HCT116 (cell line): ENCODE results near the gene TMEM117. TPM values are rescaled to one million over a fixed set of nuclear protein-coding genes. Genes with fewer than 3 reads are reported as not detected.

Experiments used
- ATAC-seq: fragments of 200-7000 bp; cut with Tn5 transposase; 2 replicates; pipeline ENCODE4 v1.9.1; 2020; ENCODE audit warnings: mild to moderate bottlenecking, moderate library complexity
- BruUV-seq: library from RNA; stranded (reverse); fragments of 400-500 nt; replicated peaks from 2 replicates; lab custom pipeline; 2021; lab: Mats Ljungman, UMichigan
- CTCF ChIA-PET: fragments of 300-600 bp; sonication (Branson Sonifier 250); formaldehyde crosslinking; loops from one replicate; lab custom pipeline; 2021; ENCODE audit warnings: antibody characterized with exemption; lab: Charles Lee
- POLR2A ChIA-PET: fragments of 300-600, 350-600 bp; sonication (Branson Sonifier 250); formaldehyde crosslinking; loops from one replicate; lab custom pipeline; 2021; ENCODE audit warnings: antibody characterized with exemption; lab: Charles Lee
- RAD21 ChIA-PET, 2 experiments: fragments of 300-600 bp; sonication (Branson Sonifier 250); formaldehyde crosslinking; loops; one replicate each; lab custom pipeline; 2023; ENCODE audit warnings: low total read pairs in 2 of 2; ENCODE audit not compliant: uncharacterized antibody in 2 of 2, unreplicated experiment in 2 of 2, low non-redundant PET in 1 of 2; lab: Charles Lee
- DNase-seq: peaks from one replicate; pipeline ENCODE4 v3.0.0-alpha.2; 2010; ENCODE audit warnings: low read depth, low spot score
- H2AFZ ChIP-seq: fragments of 200-600 bp; shearing (Covaris generic), sonication (generic); 2 replicates; pipeline ENCODE4 v1.6.1; 2017; ENCODE audit warnings: low read depth, mixed run types, mixed read lengths, antibody characterized with exemption, low read length; ENCODE audit not compliant: poor library complexity, severe bottlenecking
- H3K27ac ChIP-seq: 2 replicates; pipeline ENCODE4 v1.5.1; 2012; ENCODE audit warnings: low read depth, low read length
- H3K27me3 ChIP-seq: fragments of 200-600 bp; sonication (generic); 2 replicates; pipeline ENCODE4 v1.6.1; 2016; ENCODE audit warnings: mixed run types, low read length, mixed read lengths; ENCODE audit not compliant: insufficient read depth
- H3K36me3 ChIP-seq, 2 experiments: fragments of 200-500 bp in 1 of 2; fragments of 200-600 bp in 1 of 2; sonication (Bioruptor generic) in 1 of 2; sonication (generic) in 1 of 2; 2 replicates each; pipeline versions ENCODE4 v1.5.1 to v1.6.1; 2014 to 2016; ENCODE audit warnings: low read length in 2 of 2, inconsistent platforms in 1 of 2, mixed read lengths in 1 of 2, mixed run types in 1 of 2; ENCODE audit not compliant: insufficient read depth in 2 of 2, control insufficient read depth in 1 of 2
- H3K4me1 ChIP-seq, 2 experiments: fragments of 200-600 bp in 1 of 2; sonication (generic) in 1 of 2; 2 replicates each; pipeline versions ENCODE4 v1.5.1 to v1.6.1; 2012 to 2017; ENCODE audit warnings: low read length in 2 of 2, inconsistent platforms in 1 of 2, mild to moderate bottlenecking in 1 of 2, mixed read lengths in 1 of 2, mixed run types in 1 of 2, moderate library complexity in 1 of 2; ENCODE audit not compliant: insufficient read depth in 2 of 2, control insufficient read depth in 1 of 2
- H3K4me2 ChIP-seq: fragments of 200-600 bp; sonication (generic); 2 replicates; pipeline ENCODE4 v1.6.1; 2017; ENCODE audit warnings: mixed run types, low read length, mixed read lengths
- H3K4me3 ChIP-seq, 2 experiments: fragments of 200-600 bp in 1 of 2; sonication (generic) in 1 of 2; replicated peaks in 1 of 2; 2 replicates each; pipeline ENCODE4 v1.5.1; 2011 to 2016; ENCODE audit warnings: low read length in 2 of 2, control low read depth in 1 of 2, low read depth in 1 of 2, mild to moderate bottlenecking in 1 of 2, mixed read lengths in 1 of 2, mixed run types in 1 of 2
- H3K79me2 ChIP-seq: fragments of 200-600 bp; sonication (generic); 2 replicates; pipeline ENCODE4 v1.6.1; 2017; ENCODE audit warnings: mild to moderate bottlenecking, mixed run types, low read length, moderate library complexity, mixed read lengths; ENCODE audit not compliant: insufficient read depth
- H3K9ac ChIP-seq: fragments of 200-600 bp; sonication (generic); 2 replicates; pipeline ENCODE4 v1.6.1; 2016; ENCODE audit warnings: low read length, mixed read lengths
- H3K9me2 ChIP-seq: fragments of 200-600 bp; sonication (generic), shearing (Covaris generic); 2 replicates; pipeline ENCODE4 v1.6.1; 2017; ENCODE audit warnings: mixed run types, mild to moderate bottlenecking, moderate library complexity; ENCODE audit not compliant: insufficient read depth
- H3K9me3 ChIP-seq, 2 experiments: fragments of 200-500 bp in 1 of 2; fragments of 200-600 bp in 1 of 2; sonication (Bioruptor generic) in 1 of 2; sonication (generic) in 1 of 2; 2 replicates each; pipeline ENCODE4 v1.6.1; 2014 to 2017; ENCODE audit warnings: low read length in 2 of 2, mixed read lengths in 2 of 2, inconsistent platforms in 1 of 2, low read depth in 1 of 2, mild to moderate bottlenecking in 1 of 2, mixed run types in 1 of 2, moderate library complexity in 1 of 2; ENCODE audit not compliant: control insufficient read depth in 1 of 2, insufficient read depth in 1 of 2
- H4K20me1 ChIP-seq: fragments of 200-600 bp; sonication (generic), shearing (Covaris generic); 2 replicates; pipeline ENCODE4 v1.6.1; 2017; ENCODE audit warnings: mixed run types, mild to moderate bottlenecking, moderate library complexity; ENCODE audit not compliant: insufficient read depth
- CBX3 ChIP-seq: IDR thresholded peaks from 2 replicates; pipeline ENCODE4 v1.6.1; 2012; ENCODE audit warnings: low read depth
- CEBPB ChIP-seq: IDR thresholded peaks from 2 replicates; pipeline ENCODE4 v1.6.1; 2012; ENCODE audit warnings: low read depth
- CTCF ChIP-seq, 3 experiments: fragments of 200-600 bp in 1 of 3; sonication (generic) in 1 of 3; IDR thresholded peaks in 2 of 3; conservative IDR thresholded peaks in 1 of 3; 2 replicates each; pipeline ENCODE4 v1.5.1; 2012 to 2017; ENCODE audit warnings: low read depth in 2 of 3, low read length in 2 of 3, antibody characterized with exemption in 1 of 3, borderline replicate concordance in 1 of 3, control low read depth in 1 of 3, mild to moderate bottlenecking in 1 of 3, mixed read lengths in 1 of 3, mixed run types in 1 of 3, moderate library complexity in 1 of 3; ENCODE audit not compliant: insufficient read depth in 1 of 3
- EGR1 ChIP-seq: IDR thresholded peaks from 2 replicates; pipeline ENCODE4 v1.6.1; 2012; ENCODE audit warnings: low read depth
- ELF1 ChIP-seq: IDR thresholded peaks from 2 replicates; pipeline ENCODE4 v1.6.1; 2012; ENCODE audit warnings: low read depth, borderline replicate concordance
- EZH2phosphoT487 ChIP-seq: fragments of 200-600 bp; IDR thresholded peaks from 2 replicates; pipeline ENCODE4 v1.6.1; 2018; ENCODE audit warnings: antibody characterized with exemption, borderline replicate concordance
- FOSL1 ChIP-seq: IDR thresholded peaks from 2 replicates; pipeline ENCODE4 v1.6.1; 2012; ENCODE audit warnings: low read depth
- JUND ChIP-seq: IDR thresholded peaks from 2 replicates; pipeline ENCODE4 v1.6.1; 2012
- POLR2A ChIP-seq: IDR thresholded peaks from 2 replicates; pipeline ENCODE4 v1.7.0; 2011; ENCODE audit warnings: borderline replicate concordance; ENCODE audit not compliant: insufficient read depth, insufficient read length; ENCODE audit errors: extremely low read depth
- POLR2AphosphoS5 ChIP-seq: IDR thresholded peaks from 2 replicates; pipeline ENCODE4 v1.6.1; 2011; ENCODE audit warnings: mild to moderate bottlenecking, low read depth, low read length, moderate library complexity
- RAD21 ChIP-seq: IDR thresholded peaks from 2 replicates; pipeline ENCODE4 v1.6.1; 2012; ENCODE audit warnings: low read depth, mild to moderate bottlenecking
- REST ChIP-seq: IDR thresholded peaks from 2 replicates; pipeline ENCODE4 v1.6.1; 2012; ENCODE audit warnings: low read depth
- SIN3A ChIP-seq: IDR thresholded peaks from 2 replicates; pipeline ENCODE4 v1.6.1; 2012; ENCODE audit warnings: low read depth
- SP1 ChIP-seq: IDR thresholded peaks from 2 replicates; pipeline ENCODE4 v1.6.1; 2012; ENCODE audit warnings: low read depth
- YY1 ChIP-seq: IDR thresholded peaks from 2 replicates; pipeline ENCODE4 v1.6.1; 2011; ENCODE audit warnings: low read length, low read depth, moderate library complexity, mild to moderate bottlenecking; ENCODE audit not compliant: insufficient replicate concordance; ENCODE audit errors: extremely low read depth
- ZFX ChIP-seq: fragments of 450-650 bp; IDR thresholded peaks from 2 replicates; pipeline ENCODE4 v1.6.1; 2017
- ZNF274 ChIP-seq: fragments of 200-500 bp; sonication (Bioruptor generic); IDR thresholded peaks from 2 replicates; pipeline ENCODE4 v1.6.1; 2014; ENCODE audit warnings: mild to moderate bottlenecking, low read depth, low read length, inconsistent platforms
- intact Hi-C: fragments of 100-400 bp; cut with micrococcal nuclease; formaldehyde crosslinking; loops from 2 replicates; pipeline ENCODE4 v1.10.0; 2022
- total RNA-seq: library from RNA; stranded (reverse); gene quantifications from one replicate; pipeline ENCODE4 v1.2.1, GENCODE V29; 2021; ENCODE audit not compliant: unreplicated experiment
- TF ChIP-seq, protein P1 (sequence below): IDR thresholded peaks from 2 replicates; pipeline ENCODE4 v1.6.1; 2012

The TMEM117 gene
- total RNA-seq, 1 experiment from 2014 or later, result 3.6 TPM

GRCh38 chr12:44091948-44092606, 256.2 kb downstream of the TMEM117 start:
- no peaks in the 10 kb centered on the region for H4K20me1 ChIP-seq
- H3K9me3 ChIP-seq, result no peaks in the 10 kb centered on the region
- BruUV-seq, result no TSS peak
- H2AFZ ChIP-seq, result no peak overlapping the region
- no peak overlapping the region for H3K4me2 ChIP-seq
- TF ChIP-seq, protein P1, sequence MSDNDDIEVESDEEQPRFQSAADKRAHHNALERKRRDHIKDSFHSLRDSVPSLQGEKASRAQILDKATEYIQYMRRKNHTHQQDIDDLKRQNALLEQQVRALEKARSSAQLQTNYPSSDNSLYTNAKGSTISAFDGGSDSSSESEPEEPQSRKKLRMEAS, result no peak
- TF ChIP-seq SIN3A, result no peak
- TF ChIP-seq ZNF274, result no peak
- TF ChIP-seq ZFX, result no peak
- no peak for TF ChIP-seq POLR2AphosphoS5
- TF ChIP-seq CTCF (IDR thresholded peaks at IDR 0.05 in 2 of 3, conservative IDR thresholded peaks at IDR 0.05 in 1 of 3; ENCODE audit: borderline replicate concordance in 1 of 3, insufficient read depth in 1 of 3, low read depth in 2 of 3, low read length in 2 of 3), result no peak
- no peak for TF ChIP-seq ELF1
- TF ChIP-seq JUND, result no peak
- TF ChIP-seq YY1, result no peak
- no peak for TF ChIP-seq FOSL1
- no peak for TF ChIP-seq EZH2phosphoT487
- no peak for TF ChIP-seq EGR1
- no peak for TF ChIP-seq RAD21
- no peak for TF ChIP-seq POLR2A
- no peak for TF ChIP-seq CEBPB
- no peak for TF ChIP-seq SP1
- no peak for TF ChIP-seq REST
- no peak for TF ChIP-seq CBX3
- DNase-seq (no peak), ATAC-seq (no peak)
- RAD21 ChIA-PET, result no interaction called here
- H3K4me1 ChIP-seq, result no peaks in the 10 kb centered on the region
- H3K27ac ChIP-seq, result no peak overlapping the region
- no peak overlapping the region for H3K4me3 ChIP-seq
- POLR2A ChIA-PET, result no interaction called here
- H3K79me2 ChIP-seq, result no peaks in the 10 kb centered on the region
- no peaks in the 10 kb centered on the region for H3K36me3 ChIP-seq
- H3K27me3 ChIP-seq, result no peaks in the 10 kb centered on the region
- intact Hi-C loops, result no loop called here
- H3K9ac ChIP-seq, result no peak overlapping the region
- H3K9me2 ChIP-seq, result no peaks in the 10 kb centered on the region
- CTCF ChIA-PET, result no interaction called here
